ENCODE data around the gene GALK2. TPM values are rescaled to one million over a fixed set of nuclear protein-coding genes. Genes with fewer than 3 reads are reported as not detected.
"Not testable (repeated sequence)": the region's sequence is repeated elsewhere in the genome, so short reads cannot be mapped to it uniquely, and the experiment has no call there.

Gene GALK2
- total RNA-seq, 1 experiment from 2014 or later = 44.2 TPM

GRCh38 chr15:49306551-49306950, 136.5 kb downstream of the GALK2 start:
- in situ Hi-C loops (cut with HindIII; ENCODE audit: low pct_unique_long_range_greater_than_20kb, low sequenced_read_pairs) = no loop called here

GRCh38 chr15:49308686-49309085, 138.6 kb downstream of the GALK2 start:
- no peak for DNase-seq (ENCODE audit: low read depth)
- in situ Hi-C loops (cut with HindIII; ENCODE audit: low pct_unique_long_range_greater_than_20kb, low sequenced_read_pairs) = no loop called here

More at GRCh38 chr15:49306551-49306950, 136.5 kb downstream of the GALK2 start:
- DNase-seq (ENCODE audit: low read depth) = no peak

- in situ Hi-C loops (cut with HindIII; ENCODE audit: low pct_unique_long_range_greater_than_20kb, low sequenced_read_pairs) = no loop called here
- no peak for DNase-seq (ENCODE audit: low read depth)
Measured at GRCh38 chr15:49309889-49310288, 139.8 kb downstream of the GALK2 start.

- peak; percentile 6 for DNase-seq (ENCODE audit: low read depth)
- in situ Hi-C loops (cut with HindIII; ENCODE audit: low pct_unique_long_range_greater_than_20kb, low sequenced_read_pairs) = no loop called here
Measured at GRCh38 chr15:49313650-49314049, 143.6 kb downstream of the GALK2 start.

GRCh38 chr15:49314716-49315115, 144.7 kb downstream of the GALK2 start:
- in situ Hi-C loops (cut with HindIII; ENCODE audit: low pct_unique_long_range_greater_than_20kb, low sequenced_read_pairs) = no loop called here
- no peak for DNase-seq (ENCODE audit: low read depth)

GRCh38 chr15:49315391-49315823, 145.4 kb downstream of the GALK2 start:
- in situ Hi-C loops (cut with HindIII; ENCODE audit: low pct_unique_long_range_greater_than_20kb, low sequenced_read_pairs) = no loop called here

GRCh38 chr15:49320351-49320750, 150.3 kb downstream of the GALK2 start:
- in situ Hi-C loops (cut with HindIII; ENCODE audit: low pct_unique_long_range_greater_than_20kb, low sequenced_read_pairs) = no loop called here
- DNase-seq (ENCODE audit: low read depth) = no peak

More at GRCh38 chr15:49315391-49315823, 145.4 kb downstream of the GALK2 start:
- DNase-seq (ENCODE audit: low read depth) = no peak

GRCh38 chr15:49323207-49323606, 153.2 kb downstream of the GALK2 start:
- DNase-seq (ENCODE audit: low read depth) = no peak
- in situ Hi-C loops (cut with HindIII; ENCODE audit: low pct_unique_long_range_greater_than_20kb, low sequenced_read_pairs) = no loop called here

GRCh38 chr15:49327927-49328326, 157.9 kb downstream of the GALK2 start:
- in situ Hi-C loops (cut with HindIII; ENCODE audit: low pct_unique_long_range_greater_than_20kb, low sequenced_read_pairs) = no loop called here
- no peak for DNase-seq (ENCODE audit: low read depth)

GRCh38 chr15:49328941-49329340, 158.9 kb downstream of the GALK2 start:
- no peak for DNase-seq (ENCODE audit: low read depth)
- in situ Hi-C loops (cut with HindIII; ENCODE audit: low pct_unique_long_range_greater_than_20kb, low sequenced_read_pairs) = no loop called here

- DNase-seq (ENCODE audit: low read depth) = no peak
- in situ Hi-C loops (cut with HindIII; ENCODE audit: low pct_unique_long_range_greater_than_20kb, low sequenced_read_pairs) = no loop called here
Measured at GRCh38 chr15:49330166-49330565, 160.1 kb downstream of the GALK2 start.

GRCh38 chr15:49331442-49331841, 161.4 kb downstream of the GALK2 start:
- DNase-seq (ENCODE audit: low read depth) = no peak
- in situ Hi-C loops (cut with HindIII; ENCODE audit: low pct_unique_long_range_greater_than_20kb, low sequenced_read_pairs) = no loop called here

- no peak for DNase-seq (ENCODE audit: low read depth)
- in situ Hi-C loops (cut with HindIII; ENCODE audit: low pct_unique_long_range_greater_than_20kb, low sequenced_read_pairs) = no loop called here
Measured at GRCh38 chr15:49331951-49332350, 161.9 kb downstream of the GALK2 start.

- no peak for DNase-seq (ENCODE audit: low read depth)
- in situ Hi-C loops (cut with HindIII; ENCODE audit: low pct_unique_long_range_greater_than_20kb, low sequenced_read_pairs) = no loop called here
Measured at GRCh38 chr15:49339656-49340055, 169.6 kb downstream of the GALK2 start.

- no peak for DNase-seq (ENCODE audit: low read depth)
- in situ Hi-C loops (cut with HindIII; ENCODE audit: low pct_unique_long_range_greater_than_20kb, low sequenced_read_pairs) = no loop called here
Measured at GRCh38 chr15:49343546-49343945, 173.5 kb downstream of the GALK2 start.

- in situ Hi-C loops (cut with HindIII; ENCODE audit: low pct_unique_long_range_greater_than_20kb, low sequenced_read_pairs); DNase-seq (ENCODE audit: low read depth): not testable (repeated sequence)
Measured at GRCh38 chr15:49354439-49354838, 184.4 kb downstream of the GALK2 start.

- DNase-seq (ENCODE audit: low read depth) = no peak
- in situ Hi-C loops (cut with HindIII; ENCODE audit: low pct_unique_long_range_greater_than_20kb, low sequenced_read_pairs) = no loop called here
Measured at GRCh38 chr15:49361370-49361769, 191.3 kb downstream of the GALK2 start.

GRCh38 chr15:49366496-49366895, 196.4 kb downstream of the GALK2 start:
- in situ Hi-C loops (cut with HindIII; ENCODE audit: low pct_unique_long_range_greater_than_20kb, low sequenced_read_pairs) = no loop called here
- no peak for DNase-seq (ENCODE audit: low read depth)

- in situ Hi-C loops (cut with HindIII; ENCODE audit: low pct_unique_long_range_greater_than_20kb, low sequenced_read_pairs) = no loop called here
- no peak for DNase-seq (ENCODE audit: low read depth)
Measured at GRCh38 chr15:49370782-49371181, 200.7 kb downstream of the GALK2 start.

GRCh38 chr15:49372366-49372765, 202.3 kb downstream of the GALK2 start:
- no peak for DNase-seq (ENCODE audit: low read depth)
- in situ Hi-C loops (cut with HindIII; ENCODE audit: low pct_unique_long_range_greater_than_20kb, low sequenced_read_pairs) = no loop called here

GRCh38 chr15:49379996-49380395, 209.9 kb downstream of the GALK2 start:
- in situ Hi-C loops (cut with HindIII; ENCODE audit: low pct_unique_long_range_greater_than_20kb, low sequenced_read_pairs) = no loop called here
- no peak for DNase-seq (ENCODE audit: low read depth)

All from Caki2 (cell line).